ENCODE measurements around the gene C22orf31.

The C22orf31 gene

GRCh38 chr22:29061773-29062172 is at the start of gene C22orf31:
Gene C22orf31, minus strand, starts transcription at chr22:29061831. Its CDS starts 39 bp downstream, at chr22:29061792.
- DNase-seq: no peak
- in situ Hi-C loops (cut with HindIII; ENCODE audit: low pct_ligation_motif_present, low pct_unique_long_range_greater_than_20kb, low sequenced_read_pairs): no loop called here

DNA sequence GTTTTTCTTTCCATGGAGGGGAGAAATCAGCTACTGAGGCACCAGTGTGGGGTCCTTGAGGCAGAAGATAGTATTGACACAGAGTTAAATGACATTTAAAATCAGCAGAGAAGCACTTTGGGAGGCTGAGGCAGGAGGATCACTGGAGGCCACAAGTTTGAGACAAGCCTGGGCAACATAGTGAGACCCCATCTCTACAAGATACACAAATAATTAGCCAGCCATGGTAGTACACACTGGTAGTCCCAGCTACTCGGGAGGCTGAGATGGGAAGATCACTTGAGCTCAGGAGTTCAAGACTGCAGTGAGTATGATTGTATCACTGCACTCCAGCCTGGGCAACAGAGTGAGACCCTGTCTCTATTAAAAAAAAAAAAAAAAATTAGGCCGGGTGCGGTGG is 49.3 kb upstream of the C22orf31 start:
- DNase-seq: no peak
- in situ Hi-C loops (cut with HindIII; ENCODE audit: low pct_ligation_motif_present, low pct_unique_long_range_greater_than_20kb, low sequenced_read_pairs): no loop called here

DNA sequence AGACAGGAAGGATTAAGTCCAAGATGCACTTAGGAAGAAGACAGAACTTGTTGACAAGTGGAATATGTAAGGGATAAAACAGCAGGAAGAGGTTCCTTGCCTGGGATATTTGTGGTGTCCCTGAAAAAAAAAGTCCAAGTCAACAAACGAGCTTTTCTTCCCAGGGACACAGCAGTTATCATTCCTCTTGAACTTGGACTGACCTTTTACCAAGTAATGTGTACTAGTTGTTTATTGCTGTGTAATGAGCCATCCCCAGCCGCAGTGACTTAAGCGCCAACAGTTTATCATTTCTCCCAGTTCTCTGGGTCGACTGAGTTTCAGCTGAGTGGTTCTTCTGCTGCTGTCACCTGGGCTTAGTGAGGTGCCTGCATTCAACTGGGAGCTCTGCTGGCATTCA is 48.2 kb upstream of the C22orf31 start:
- in situ Hi-C loops (cut with HindIII; ENCODE audit: low pct_ligation_motif_present, low pct_unique_long_range_greater_than_20kb, low sequenced_read_pairs): no loop called here
- peak; percentile 24 for DNase-seq

DNA sequence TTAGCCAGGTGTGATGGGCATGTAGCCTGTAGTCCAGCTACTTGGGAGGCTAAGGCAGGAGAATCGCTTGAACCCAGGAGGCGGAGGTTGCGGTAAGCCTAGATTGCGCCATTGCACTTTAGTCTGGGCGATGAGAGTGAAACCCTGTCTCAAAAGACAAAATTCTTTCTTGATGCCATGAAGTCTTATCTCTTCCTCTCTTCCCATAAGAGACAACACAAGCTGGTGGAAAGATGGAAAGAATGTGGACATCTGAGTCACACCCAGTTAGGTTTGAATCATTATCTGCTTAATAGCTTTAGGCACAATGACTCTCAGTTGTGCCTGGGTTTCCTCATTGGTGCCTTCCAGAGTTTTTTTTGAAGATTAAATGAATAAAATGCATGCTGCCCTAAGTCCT is 46.5 kb upstream of the C22orf31 start:
- in situ Hi-C loops (cut with HindIII; ENCODE audit: low pct_ligation_motif_present, low pct_unique_long_range_greater_than_20kb, low sequenced_read_pairs): no loop called here
- no peak for DNase-seq

GRCh38 chr22:29106839-29107238 is 45.2 kb upstream of the C22orf31 start:
- in situ Hi-C loops (cut with HindIII; ENCODE audit: low pct_ligation_motif_present, low pct_unique_long_range_greater_than_20kb, low sequenced_read_pairs): no loop called here
- DNase-seq: no peak

GRCh38 chr22:29105468-29105867 is 43.8 kb upstream of the C22orf31 start:
- DNase-seq: no peak
- in situ Hi-C loops (cut with HindIII; ENCODE audit: low pct_ligation_motif_present, low pct_unique_long_range_greater_than_20kb, low sequenced_read_pairs): no loop called here

GRCh38 chr22:29103121-29103520 is 41.5 kb upstream of the C22orf31 start:
- in situ Hi-C loops (cut with HindIII; ENCODE audit: low pct_ligation_motif_present, low pct_unique_long_range_greater_than_20kb, low sequenced_read_pairs): no loop called here
- no peak for DNase-seq

GRCh38 chr22:29102300-29102699 is 40.7 kb upstream of the C22orf31 start:
- in situ Hi-C loops (cut with HindIII; ENCODE audit: low pct_ligation_motif_present, low pct_unique_long_range_greater_than_20kb, low sequenced_read_pairs): no loop called here
- no peak for DNase-seq

DNA sequence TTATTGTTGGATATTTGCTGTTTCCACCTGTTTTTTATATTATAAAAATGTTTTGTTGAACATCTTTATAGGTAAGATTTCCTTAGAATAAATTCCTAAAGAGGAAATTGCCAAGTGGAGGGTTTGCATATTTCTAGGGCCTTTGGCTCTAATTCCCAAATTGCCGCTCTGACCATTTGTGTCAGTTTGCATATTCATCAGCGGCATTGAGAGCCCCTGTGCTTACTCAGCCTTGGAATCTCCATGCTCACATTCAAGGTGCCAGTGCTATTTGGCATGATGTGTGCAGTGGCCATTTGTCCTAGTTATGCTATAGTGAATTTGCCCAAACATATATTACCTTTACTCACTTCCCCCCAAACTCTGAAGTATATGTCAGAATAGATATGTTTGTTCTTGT is 36.7 kb upstream of the C22orf31 start:
- no peak for DNase-seq
- in situ Hi-C loops (cut with HindIII; ENCODE audit: low pct_ligation_motif_present, low pct_unique_long_range_greater_than_20kb, low sequenced_read_pairs): no loop called here

DNA sequence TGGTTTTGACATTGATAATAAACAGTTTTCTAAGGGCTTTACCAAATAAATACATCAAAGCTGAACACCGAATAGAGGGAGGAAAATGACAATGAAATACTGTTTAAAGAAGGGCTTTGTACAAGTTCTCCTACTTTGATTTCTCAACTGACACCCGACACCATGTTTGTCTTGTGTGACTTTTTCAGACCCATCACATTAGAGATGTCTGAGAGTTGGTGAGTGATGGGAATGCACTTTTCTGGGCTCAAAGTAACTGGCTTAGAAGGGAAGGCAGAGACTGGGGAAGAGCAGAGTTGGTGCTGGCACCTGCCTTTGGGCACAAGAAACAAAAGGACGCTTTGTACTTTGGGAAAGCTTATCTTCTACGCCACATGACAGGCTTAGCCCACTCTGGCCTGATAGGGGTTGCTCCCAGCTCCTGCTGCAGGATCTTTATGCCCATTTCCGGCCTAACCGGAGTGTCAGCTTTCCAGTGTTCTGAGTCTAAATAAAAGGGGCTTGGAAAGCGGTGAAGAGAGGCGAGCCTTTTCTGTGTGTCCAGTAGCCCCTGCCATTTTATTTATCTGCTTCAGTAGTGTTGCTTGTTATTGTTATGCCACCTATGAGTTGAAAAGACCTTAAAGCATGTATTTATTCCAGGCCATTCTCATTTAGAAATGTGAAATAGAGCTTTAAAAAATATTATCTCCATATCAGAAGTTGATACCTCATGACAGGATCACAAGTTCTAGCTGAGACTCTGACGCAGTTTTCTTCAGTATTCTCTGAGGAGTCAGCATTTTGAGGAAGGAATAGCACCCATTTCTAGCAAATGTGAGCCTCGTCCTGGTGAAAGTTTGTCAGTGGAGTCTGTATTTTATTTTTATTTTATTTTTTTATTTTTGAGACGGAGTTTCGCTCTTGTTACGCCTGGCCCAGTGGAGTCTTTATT is 35.4 kb upstream of the C22orf31 start:
- in situ Hi-C loops (cut with HindIII; ENCODE audit: low pct_ligation_motif_present, low pct_unique_long_range_greater_than_20kb, low sequenced_read_pairs): no loop called here
- no peak for DNase-seq

- in situ Hi-C loops (cut with HindIII; ENCODE audit: low pct_ligation_motif_present, low pct_unique_long_range_greater_than_20kb, low sequenced_read_pairs): no loop called here
- no peak for DNase-seq
Observed at GRCh38 chr22:29095459-29095858, 33.8 kb upstream of the C22orf31 start.

DNA sequence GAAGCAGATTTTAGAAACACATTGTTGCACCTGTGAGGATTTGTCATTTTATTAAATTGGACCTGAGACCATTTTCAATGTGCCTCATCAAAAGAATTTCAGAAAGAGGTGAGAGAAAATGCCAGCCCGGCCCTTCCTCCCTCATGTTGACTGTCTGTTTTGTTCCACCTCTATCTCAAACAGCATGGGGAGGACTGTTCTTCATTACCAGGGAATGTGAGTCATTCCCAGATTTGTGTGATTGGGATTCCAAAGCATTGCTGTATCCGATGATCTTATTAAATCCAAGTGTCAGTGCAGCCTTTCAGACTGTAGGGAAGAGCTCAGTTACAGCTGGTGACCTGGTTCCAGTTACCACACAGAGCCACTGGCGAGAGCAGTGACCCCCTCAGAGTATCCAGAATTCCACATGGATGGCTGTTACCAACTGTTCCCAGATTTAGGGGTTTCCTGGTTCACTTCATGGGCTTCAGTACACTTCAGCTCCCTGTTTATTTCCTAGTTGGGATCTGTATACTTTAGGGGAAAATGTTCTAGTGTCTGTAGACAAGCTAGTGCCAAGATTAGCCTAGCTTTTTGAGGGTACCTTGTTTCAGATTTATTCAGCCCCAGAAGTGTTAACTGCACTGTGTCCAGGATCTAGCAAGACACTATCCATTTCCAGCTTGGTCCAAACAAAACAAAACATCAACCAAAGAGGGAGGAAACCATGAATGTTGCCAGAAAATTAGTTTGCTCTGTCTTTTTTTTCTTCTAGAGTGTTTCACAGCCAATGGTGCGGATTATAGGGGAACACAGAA is 32.1 kb upstream of the C22orf31 start:
- no peak for DNase-seq
- in situ Hi-C loops (cut with HindIII; ENCODE audit: low pct_ligation_motif_present, low pct_unique_long_range_greater_than_20kb, low sequenced_read_pairs): no loop called here

DNA sequence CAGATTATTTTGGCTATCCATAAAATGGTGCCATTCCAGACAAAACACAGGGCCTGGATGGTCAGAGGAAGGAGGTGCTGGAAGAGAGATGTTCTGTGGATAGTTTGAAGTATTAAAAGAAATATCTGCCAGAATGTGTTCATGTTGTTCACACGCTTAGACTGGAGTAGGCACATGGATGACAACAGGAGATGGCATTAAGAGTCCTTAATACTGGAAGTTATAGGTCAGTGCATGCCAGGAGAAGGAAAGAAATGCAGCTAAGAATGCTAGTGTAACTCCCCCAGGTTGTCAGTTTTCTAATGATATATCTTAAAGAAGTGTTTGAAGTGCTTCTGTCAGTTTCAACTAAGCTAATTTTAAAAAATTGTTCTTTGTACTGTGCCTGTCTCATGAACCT is 31.4 kb upstream of the C22orf31 start:
- in situ Hi-C loops (cut with HindIII; ENCODE audit: low pct_ligation_motif_present, low pct_unique_long_range_greater_than_20kb, low sequenced_read_pairs): no loop called here
- DNase-seq: no peak

DNA sequence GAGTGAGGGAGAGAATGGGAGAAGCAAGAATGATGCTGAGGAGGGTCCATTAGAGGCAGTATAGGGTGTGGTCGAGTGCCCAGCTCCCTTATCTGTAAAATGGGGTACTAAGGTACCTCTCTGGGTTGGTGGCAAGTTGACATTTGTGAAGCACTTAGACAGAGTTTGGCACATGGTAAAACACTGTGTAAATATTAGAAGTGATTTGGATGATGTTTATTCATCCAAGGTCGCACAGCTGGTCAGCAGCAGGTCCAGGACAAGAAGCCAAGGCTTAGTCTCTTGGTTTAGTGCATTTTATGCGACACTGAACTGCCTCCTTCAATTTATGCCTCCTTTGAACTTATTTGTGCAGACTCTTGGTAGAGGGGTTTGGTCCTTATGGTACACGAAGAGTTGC is 30.6 kb upstream of the C22orf31 start:
- no peak for DNase-seq
- in situ Hi-C loops (cut with HindIII; ENCODE audit: low pct_ligation_motif_present, low pct_unique_long_range_greater_than_20kb, low sequenced_read_pairs): no loop called here

DNA sequence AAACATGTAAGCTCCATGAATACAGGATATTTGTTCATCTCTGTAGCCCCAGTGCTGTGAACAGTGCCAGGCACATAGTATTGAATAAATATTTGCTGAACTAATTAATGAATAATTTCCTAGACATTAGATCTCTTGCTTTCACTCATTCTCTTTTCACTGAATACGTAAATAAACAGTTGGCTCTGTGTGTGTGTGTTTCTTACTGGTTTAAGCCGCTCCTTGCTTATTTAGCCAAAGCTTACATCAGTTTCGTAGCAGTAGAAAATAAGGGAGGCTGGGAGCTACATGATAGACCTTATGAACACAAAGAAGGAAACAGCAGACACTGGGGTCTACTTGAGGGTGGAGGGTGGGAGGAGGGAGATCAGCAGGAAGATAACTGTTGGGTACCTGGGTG is 28.4 kb upstream of the C22orf31 start:
- no peak for DNase-seq
- in situ Hi-C loops (cut with HindIII; ENCODE audit: low pct_ligation_motif_present, low pct_unique_long_range_greater_than_20kb, low sequenced_read_pairs): no loop called here

DNA sequence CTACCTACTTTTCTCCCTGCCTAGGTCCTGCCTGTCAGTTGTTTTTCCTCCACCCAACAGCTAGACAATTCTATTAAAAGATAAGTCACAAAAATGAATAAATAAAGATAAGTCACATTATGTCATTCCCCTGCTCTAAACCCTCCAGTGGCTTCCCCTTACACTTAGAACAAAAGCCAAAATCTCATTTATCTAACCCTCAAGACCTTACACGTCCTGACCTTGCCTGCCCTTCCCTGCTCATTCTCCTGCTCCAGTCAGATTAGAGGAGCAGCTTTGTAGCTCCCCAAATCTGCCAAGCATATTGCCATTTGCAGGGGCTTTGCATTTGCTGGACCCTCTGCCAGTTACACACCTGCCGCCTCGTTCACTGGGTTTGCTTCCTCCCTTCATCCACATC is 27.9 kb upstream of the C22orf31 start:
- in situ Hi-C loops (cut with HindIII; ENCODE audit: low pct_ligation_motif_present, low pct_unique_long_range_greater_than_20kb, low sequenced_read_pairs): no loop called here
- no peak for DNase-seq

DNA sequence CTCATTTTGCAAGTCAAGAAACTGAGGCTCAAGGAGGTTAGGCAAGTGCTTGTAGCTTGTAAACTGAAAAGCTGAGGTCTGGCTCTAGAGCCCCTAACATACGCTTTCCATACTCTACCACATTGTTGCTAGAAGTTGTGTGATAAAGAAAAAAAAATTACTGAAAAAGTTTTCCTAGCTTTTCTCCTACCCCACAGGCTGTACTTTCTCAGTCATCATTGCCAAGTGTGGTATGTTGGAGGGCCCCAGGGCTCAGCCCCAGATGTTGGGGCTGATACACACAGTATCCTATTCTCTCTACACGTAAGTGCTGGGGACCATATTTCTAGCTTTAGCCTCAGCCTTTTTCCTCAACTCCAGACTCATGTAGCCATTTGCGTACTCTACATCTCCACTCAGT is 27.2 kb upstream of the C22orf31 start:
- no peak for DNase-seq
- in situ Hi-C loops (cut with HindIII; ENCODE audit: low pct_ligation_motif_present, low pct_unique_long_range_greater_than_20kb, low sequenced_read_pairs): no loop called here

- in situ Hi-C loops (cut with HindIII; ENCODE audit: low pct_ligation_motif_present, low pct_unique_long_range_greater_than_20kb, low sequenced_read_pairs): no loop called here
- DNase-seq: no peak
Observed at GRCh38 chr22:29087012-29087411, 25.4 kb upstream of the C22orf31 start.

- no peak for DNase-seq
- in situ Hi-C loops (cut with HindIII; ENCODE audit: low pct_ligation_motif_present, low pct_unique_long_range_greater_than_20kb, low sequenced_read_pairs): no loop called here
Observed at GRCh38 chr22:29083933-29084591, 22.4 kb upstream of the C22orf31 start.
